AG04450 (cell line): ENCODE measurements around the gene OR10R2. TPM values are rescaled to one million over a fixed set of nuclear protein-coding genes. Genes with fewer than 3 reads are reported as not detected.

ENCODE experiments used
- CTCF ChIA-PET: fragments of 300-600, 350-600 bp; formaldehyde crosslinking; extraction: SDS; loops from one replicate; lab custom pipeline; 2022; ENCODE audit warnings: antibody characterized with exemption, inconsistent platforms; lab: Charles Lee
- POLR2A ChIA-PET: fragments of 350-600 bp; formaldehyde crosslinking; extraction: SDS; loops from one replicate; lab custom pipeline; 2021; ENCODE audit warnings: antibody characterized with exemption, inconsistent platforms; lab: Yijun Ruan, JAX
- DNase-seq: peaks from one replicate; pipeline ENCODE4 v3.0.0-alpha.2; 2011; ENCODE audit warnings: low read depth, low spot score
- H3K27ac ChIP-seq: one replicate; pipeline ENCODE4 v1.5.1; 2012; ENCODE audit warnings: low read depth, low read length, control low read depth
- H3K27me3 ChIP-seq: one replicate; pipeline ENCODE4 v1.6.0; 2012; ENCODE audit warnings: low read length; ENCODE audit not compliant: control insufficient read depth, insufficient read depth
- H3K4me3 ChIP-seq: 2 replicates; pipeline ENCODE4 v1.5.1; 2011; ENCODE audit warnings: mild to moderate bottlenecking, low read depth, low read length, control low read depth
- H3K9me3 ChIP-seq: 2 replicates; pipeline ENCODE4 v1.5.1; 2012; ENCODE audit warnings: low read length; ENCODE audit not compliant: control insufficient read depth, insufficient read depth
- polyA plus RNA-seq: library from polyadenylated mRNA; depleted of rRNA; stranded (reverse); fragments of >200 nt; gene quantifications from 2 replicates; pipeline ENCODE4 v1.2.3, GENCODE V29; 2011
- TF ChIP-seq, protein P1 (sequence below): IDR thresholded peaks from 2 replicates; pipeline ENCODE4 v1.5.1; 2011; ENCODE audit warnings: low read depth, low read length, control low read depth, inconsistent platforms

Gene OR10R2
- polyA plus RNA-seq, 1 experiment = not detected

DNA sequence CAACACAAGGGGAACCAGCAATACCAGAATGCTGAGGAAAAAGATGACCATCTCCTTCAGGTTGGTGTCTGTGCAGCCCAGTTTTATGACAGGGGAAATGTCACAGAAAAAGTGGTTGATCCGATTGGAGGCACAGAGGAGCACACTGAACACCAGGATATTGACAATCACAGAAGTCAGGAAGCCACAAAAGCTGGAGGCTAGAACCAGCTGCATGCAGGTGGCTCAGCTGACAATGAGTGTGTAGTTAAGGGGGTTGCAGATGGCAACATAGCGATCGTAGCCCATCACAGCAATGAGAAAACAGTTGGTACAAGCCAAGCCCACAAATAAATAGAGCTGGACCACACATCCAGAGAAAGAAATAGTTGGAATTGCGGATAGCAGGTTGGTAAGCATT is 26.6 kb upstream of the OR10R2 start:
- H3K4me3 ChIP-seq = no peak overlapping the region
- H3K9me3 ChIP-seq = no peaks in the 10 kb centered on the region
- no peaks in the 10 kb centered on the region for H3K27me3 ChIP-seq
- DNase-seq = no peak
- TF ChIP-seq, protein P1, sequence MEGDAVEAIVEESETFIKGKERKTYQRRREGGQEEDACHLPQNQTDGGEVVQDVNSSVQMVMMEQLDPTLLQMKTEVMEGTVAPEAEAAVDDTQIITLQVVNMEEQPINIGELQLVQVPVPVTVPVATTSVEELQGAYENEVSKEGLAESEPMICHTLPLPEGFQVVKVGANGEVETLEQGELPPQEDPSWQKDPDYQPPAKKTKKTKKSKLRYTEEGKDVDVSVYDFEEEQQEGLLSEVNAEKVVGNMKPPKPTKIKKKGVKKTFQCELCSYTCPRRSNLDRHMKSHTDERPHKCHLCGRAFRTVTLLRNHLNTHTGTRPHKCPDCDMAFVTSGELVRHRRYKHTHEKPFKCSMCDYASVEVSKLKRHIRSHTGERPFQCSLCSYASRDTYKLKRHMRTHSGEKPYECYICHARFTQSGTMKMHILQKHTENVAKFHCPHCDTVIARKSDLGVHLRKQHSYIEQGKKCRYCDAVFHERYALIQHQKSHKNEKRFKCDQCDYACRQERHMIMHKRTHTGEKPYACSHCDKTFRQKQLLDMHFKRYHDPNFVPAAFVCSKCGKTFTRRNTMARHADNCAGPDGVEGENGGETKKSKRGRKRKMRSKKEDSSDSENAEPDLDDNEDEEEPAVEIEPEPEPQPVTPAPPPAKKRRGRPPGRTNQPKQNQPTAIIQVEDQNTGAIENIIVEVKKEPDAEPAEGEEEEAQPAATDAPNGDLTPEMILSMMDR = no peak
- ChIA-PET CTCF (no interaction called here), POLR2A (no interaction called here)
- H3K27ac ChIP-seq = no peak overlapping the region

DNA sequence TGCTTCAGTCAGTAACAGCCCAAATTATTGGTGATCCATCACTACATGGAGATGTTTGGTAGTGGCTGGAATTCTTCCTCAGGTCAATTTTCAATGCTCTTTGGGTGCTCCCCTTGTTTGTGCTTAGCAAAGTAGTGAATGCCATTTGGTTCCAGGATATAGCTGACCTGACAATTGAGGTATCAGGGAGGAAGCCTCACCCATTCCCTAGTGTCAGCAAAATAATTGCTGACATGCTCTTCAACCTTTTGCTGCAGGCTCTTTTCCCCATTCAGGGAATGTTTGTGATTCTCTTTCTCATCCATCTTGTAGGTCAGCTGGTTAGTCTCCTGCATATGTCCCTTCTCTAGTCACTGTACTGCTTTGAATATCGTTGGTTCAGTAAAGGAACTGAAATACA is 17.5 kb upstream of the OR10R2 start:
- CTCF ChIA-PET = no interaction called here
- no peak for DNase-seq
- no peak overlapping the region for H3K4me3 ChIP-seq
- TF ChIP-seq, protein P1 = no peak
- H3K27ac ChIP-seq = no peak overlapping the region
- POLR2A ChIA-PET = no interaction called here
- H3K9me3 ChIP-seq = no peaks in the 10 kb centered on the region
- H3K27me3 ChIP-seq = no peaks in the 10 kb centered on the region

DNA sequence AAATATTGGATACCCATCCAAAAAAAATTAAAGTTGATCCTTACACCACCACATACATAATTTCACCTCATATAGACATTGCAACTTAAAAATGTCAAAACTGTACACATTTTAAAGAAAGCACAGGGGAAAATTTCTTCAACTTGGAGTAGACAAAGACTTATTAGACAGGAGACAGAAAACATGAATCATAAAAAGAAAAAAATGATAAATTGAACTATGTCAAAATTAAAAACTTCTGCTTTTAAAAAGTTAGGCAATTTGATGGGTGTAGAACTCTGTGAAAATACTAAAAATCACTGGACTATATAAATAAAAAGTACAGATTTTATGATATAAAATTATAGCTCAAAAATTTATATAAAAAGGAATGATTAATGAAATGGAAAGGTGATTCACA is 14.8 kb upstream of the OR10R2 start:
- TF ChIP-seq, protein P1 = no peak
- H3K4me3 ChIP-seq = no peak overlapping the region
- H3K9me3 ChIP-seq = no peaks in the 10 kb centered on the region
- ChIA-PET CTCF (no interaction called here), POLR2A (no interaction called here)
- H3K27ac ChIP-seq = no peak overlapping the region
- DNase-seq = no peak
- no peaks in the 10 kb centered on the region for H3K27me3 ChIP-seq

DNA sequence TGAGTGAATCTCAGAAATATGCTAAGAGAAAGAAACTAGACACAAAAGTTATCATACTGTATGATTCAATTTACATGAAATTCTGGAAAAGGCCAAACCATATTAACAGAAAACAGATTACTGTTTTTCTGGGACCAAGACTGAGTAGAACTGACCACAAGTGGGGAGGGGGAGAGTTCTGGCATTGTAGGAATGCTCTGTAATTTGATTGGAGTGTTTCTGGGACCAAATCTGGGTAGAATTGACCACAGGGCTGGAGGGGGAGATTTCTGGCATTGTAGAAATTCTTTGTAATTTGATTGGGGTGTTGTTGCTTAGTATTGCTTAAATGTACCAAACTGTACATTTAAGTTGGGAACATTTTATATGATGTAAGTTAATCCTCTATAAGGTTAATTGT is 13.8 kb upstream of the OR10R2 start:
- H3K9me3 ChIP-seq = no peaks in the 10 kb centered on the region
- H3K4me3 ChIP-seq = no peak overlapping the region
- no peak overlapping the region for H3K27ac ChIP-seq
- H3K27me3 ChIP-seq = no peaks in the 10 kb centered on the region
- TF ChIP-seq, protein P1 = no peak
- no peak for DNase-seq
- CTCF ChIA-PET = no interaction called here
- POLR2A ChIA-PET = no interaction called here

DNA sequence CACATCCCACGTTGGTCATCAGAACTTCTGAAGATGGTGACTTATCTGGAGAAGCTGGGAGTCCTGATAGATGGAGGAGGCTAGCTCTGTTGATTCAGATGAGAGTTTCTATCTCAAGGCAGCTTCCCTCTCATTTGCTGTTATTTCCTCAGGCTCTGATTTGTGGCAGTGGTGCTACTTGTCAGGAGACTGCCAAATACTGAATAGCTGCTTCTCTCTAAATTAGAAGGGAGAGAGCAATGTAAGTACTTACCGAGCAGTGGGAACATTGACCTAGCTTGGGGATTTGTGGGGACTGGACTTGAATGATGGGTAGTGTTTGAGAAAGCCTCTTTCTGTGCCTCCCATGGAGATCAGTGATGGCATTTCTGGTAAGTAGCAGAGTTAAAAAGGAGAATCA is 10.5 kb upstream of the OR10R2 start, which contains the start of gene OR10K1:
Gene OR10K1 (plus strand): TSS at position 301 of the 400 bp plus-strand sequence. CDS start 3,728 bp downstream, outside the sequence.
- no peak within 1 kb of the TSS for H3K27ac ChIP-seq
- POLR2A ChIA-PET = no interaction called here
- TF ChIP-seq, protein P1 = no peak
- H3K27me3 ChIP-seq = no peaks in the 10 kb centered on the region
- H3K4me3 ChIP-seq = no peak within 1 kb of the TSS
- CTCF ChIA-PET = no interaction called here
- no peak for DNase-seq
- no peaks in the 10 kb centered on the region for H3K9me3 ChIP-seq
